Adrenal gland (tissue), 12 donors: ENCODE data around the gene PGAM5. TPM values are rescaled to one million over a fixed set of nuclear protein-coding genes. Genes with fewer than 3 reads are reported as not detected.

Source experiments
- DNase-seq, 7 donors: peaks; one replicate each; pipeline ENCODE4 v3.0.0-alpha.2; 2019 to 2020
- H3K27ac ChIP-seq, 5 donors: fragments of 200-600 bp; sonication (generic) in 4 of 5; 1 replicate in 3 of 5; 2 replicates in 2 of 5; pipeline versions ENCODE4 v1.5.1 to v1.8.0; 2016 to 2020; ENCODE audit warnings: mild to moderate bottlenecking in 1 of 5
- H3K27me3 ChIP-seq: fragments of 200-600 bp; 2 replicates; pipeline ENCODE4 v1.8.0; 2021
- H3K36me3 ChIP-seq, 2 donors: fragments of 200-600 bp; replicated peaks in 1 of 2; 1 replicate in 1 of 2; 2 replicates in 1 of 2; pipeline versions ENCODE4 v1.5.1 to v1.8.0; 2018 to 2022
- H3K4me1 ChIP-seq, 2 donors: fragments of 200-600 bp; replicated peaks in 1 of 2; 1 replicate in 1 of 2; 2 replicates in 1 of 2; pipeline versions ENCODE4 v1.5.1 to v1.8.0; 2018 to 2021
- H3K4me3 ChIP-seq, 4 donors: fragments of 200-600 bp; sonication (generic) in 3 of 4; one replicate each; pipeline ENCODE4 v1.5.1; 2016 to 2018
- H3K9me3 ChIP-seq, 3 donors: fragments of 200-600 bp; sonication (generic) in 1 of 3; replicated peaks in 1 of 3; 1 replicate in 2 of 3; 2 replicates in 1 of 3; pipeline versions ENCODE4 v1.5.1 to v1.8.0; 2016 to 2021
- CTCF ChIP-seq, 6 experiments: fragments of 450-650 bp in 4 of 6; fragments of 200-600 bp in 2 of 6; sonication (generic) in 1 of 6; IDR thresholded peaks; 1 replicate in 5 of 6; 2 replicates in 1 of 6; pipeline versions ENCODE4 v1.5.1 to v1.8.0; 2016 to 2021; ENCODE audit warnings: antibody characterized with exemption in 6 of 6, mild to moderate bottlenecking in 2 of 6, moderate library complexity in 1 of 6
- POLR2A ChIP-seq, 2 donors: fragments of 450-650 bp; IDR thresholded peaks; one replicate each; pipeline ENCODE4 v1.6.1; 2017; ENCODE audit warnings: antibody characterized with exemption in 2 of 2, mild to moderate bottlenecking in 2 of 2, moderate library complexity in 1 of 2
- WGBS, 4 donors: extraction: QIAGEN DNeasy Blood & Tissue Kit in 2 of 4; methylation state at CpG; one replicate each; pipeline versions ENCODE4 v1.1.5 to v1.1.7; 2013 to 2017; 5-methylcytosine and 5-hydroxymethylcytosine counted together
- intact Hi-C, 2 donors: fragments of 100-400 bp; cut with DNase I; formaldehyde crosslinking; loops; one replicate each; pipeline versions ENCODE4 v1.14.1 to v1.15.0; 2022 to 2023
- polyA plus RNA-seq, 3 donors: library from polyadenylated mRNA; stranded (reverse); fragments of 200-250 nt in 2 of 3; fragments of 350-450 nt in 1 of 3; fragmentation: Illumina TruSeq in 1 of 3; extraction: RNeasy Lipid Tissue Mini Kit (QIAGEN cat#74804) in 1 of 3; gene quantifications; one replicate each; pipeline ENCODE4 v1.2.3, GENCODE V29; 2013 to 2014
- total RNA-seq, 9 donors: library from RNA; depleted of rRNA in 4 of 9; stranded (reverse); fragments of >200 nt in 4 of 9; fragments of 120-200 nt in 1 of 9; fragmentation: NEBNext Ultra II Directional in 1 of 9; extraction: Animal tissue kit (Norgen Biotek cat#: 25700) in 1 of 9; gene quantifications; one replicate each; pipeline versions ENCODE4 v1.1.0 to v1.2.4, GENCODE V29; 2013 to 2023
- donor health status: healthy with polysubstance abuse.
- donor health status: Bipolar disorder and iron deficiency.
- donor health status: DM: yes; HTN: yes; CAD: no.
- donor health status: DM: no; HTN: no; CAD: no.
- donor health status: DM: no; HTN: no; CAD: no.
- donor health status: DM: yes; HTN: yes; CAD: no.

The PGAM5 gene
- total and polyA plus RNA-seq, 12 donors = 12.7 to 53.6 (median 33.2) TPM

GRCh38 chr12:132685400-132685799 is 25.2 kb upstream of the PGAM5 start:
- Histone ChIP-seq H3K9me3 (no peaks in the 10 kb centered on the region), H3K27ac (no peak overlapping the region), H3K36me3 (no peaks in the 10 kb centered on the region), H3K4me3 (no peak overlapping the region), H3K27me3 (no peaks in the 10 kb centered on the region), H3K4me1 (peaks cover 6 to 7% of the 10 kb centered on the region in 2 donors)
- intact Hi-C loops = no loop called here
- WGBS, 4 donors = 75 to 98% (median 85%) methylated on average over 5 of the region's 5 CpGs
- TF ChIP-seq CTCF (IDR thresholded peaks at IDR 0.05) (no peak), POLR2A (IDR thresholded peaks at IDR 0.05) (no peak)
- DNase-seq = no peak

GRCh38 chr12:132686825-132687210 is 23.8 kb upstream of the PGAM5 start:
- no peaks in the 10 kb centered on the region for H3K9me3 ChIP-seq
- peak overlapping the region in 3 of 4 donors; percentile 37 to 98 (median 60) for H3K4me3 ChIP-seq
- intact Hi-C loops = no loop called here
- DNase-seq = peak in 2 of 7 donors; percentile 24 to 29
- no peaks in the 10 kb centered on the region for H3K27me3 ChIP-seq
- H3K36me3 ChIP-seq = no peaks in the 10 kb centered on the region
- peaks cover 6 to 7% of the 10 kb centered on the region in 2 donors for H3K4me1 ChIP-seq
- peak overlapping the region in 4 of 5 donors; percentile 17 to 76 (median 38) for H3K27ac ChIP-seq
- no peak for TF ChIP-seq CTCF (IDR thresholded peaks at IDR 0.05)
- TF ChIP-seq POLR2A (IDR thresholded peaks at IDR 0.05) = no peak
- 0 to 3% (median 0%) methylated on average over 14 to 55 of the region's 55 CpGs; no CpG with 5 or more reads in 1 of the 4 donors for WGBS, 4 donors

- Histone ChIP-seq H3K27me3 (no peaks in the 10 kb centered on the region), H3K9me3 (no peaks in the 10 kb centered on the region), H3K4me1 (peaks cover 6 to 7% of the 10 kb centered on the region in 2 donors), H3K27ac (peak within 1 kb of the TSS in 4 of 5 donors; percentile 17 to 78 (median 38)), H3K36me3 (no peaks in the 10 kb centered on the region), H3K4me3 (peak within 1 kb of the TSS; percentile 51 to 98 (median 66))
- whole genome bisulfite sequencing, 4 donors = 1% methylated on average over 120 to 134 of the region's 134 CpGs; no CpG with 5 or more reads in 2 of the 4 donors
- DNase-seq = peak; percentile 95 to 98 (median 97)
- intact Hi-C loops = no loop called here
- TF ChIP-seq CTCF (IDR thresholded peaks at IDR 0.05) (peak in 2 of 6 experiments; percentile 11 to 24), POLR2A (IDR thresholded peaks at IDR 0.05) (peak in 1 of 2 donors; percentile 59)
Observed at GRCh38 chr12:132687211-132688164, 23.2 kb upstream of the PGAM5 start, which contains the start of the genes POLE and PXMP2. Gene POLE, minus strand, starts transcription at chr12:132687342. Its CDS starts 27 bp downstream, at chr12:132687315. Gene PXMP2, plus strand, starts transcription at chr12:132687587. Its CDS starts 84 bp downstream, at chr12:132687671.

- peaks cover 6 to 7% of the 10 kb centered on the region in 2 donors for H3K4me1 ChIP-seq
- no peaks in the 10 kb centered on the region for H3K27me3 ChIP-seq
- H3K4me3 ChIP-seq = no peak overlapping the region
- no peaks in the 10 kb centered on the region for H3K36me3 ChIP-seq
- no peak for DNase-seq
- no peak for TF ChIP-seq CTCF (IDR thresholded peaks at IDR 0.05)
- no peak for TF ChIP-seq POLR2A (IDR thresholded peaks at IDR 0.05)
- 80 to 96% (median 89%) methylated on average over 18 of the region's 18 CpGs for WGBS, 4 donors
- no peaks in the 10 kb centered on the region for H3K9me3 ChIP-seq
- no peak overlapping the region for H3K27ac ChIP-seq
- intact Hi-C loops = no loop called here
Observed at GRCh38 chr12:132689227-132689626, 21.4 kb upstream of the PGAM5 start.
